Stimulated activated CD4-positive, alpha-beta T cell treated with anti-CD3 and anti-CD28 coated beads, Interleukin-4, amount 100 ng/mL, for 4 hours (primary cell): ENCODE data around the gene STAB2.

Experiments
- DNase-seq, 2 experiments: peaks; one replicate each; pipeline ENCODE4 v3.0.0-alpha.2; 2020

The STAB2 gene

DNA sequence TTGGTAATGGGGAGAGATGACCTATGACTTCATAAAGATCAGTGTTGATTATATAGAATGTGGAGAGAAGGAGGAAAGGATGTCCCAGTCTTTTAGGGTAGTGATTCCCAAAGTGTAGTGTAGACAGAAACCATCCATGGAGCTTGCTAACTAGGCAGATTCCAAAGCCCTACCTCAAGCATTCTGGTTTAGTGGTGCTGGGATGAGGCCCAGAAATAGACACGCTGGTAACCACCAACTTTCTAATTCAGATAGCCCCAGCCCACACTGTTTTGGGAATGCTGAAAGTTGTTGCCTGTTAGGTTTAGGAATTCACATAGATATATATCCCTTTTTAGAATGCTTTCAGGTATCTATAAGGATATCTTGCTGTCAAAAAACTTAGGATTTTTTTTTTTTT is 69.2 kb downstream of the STAB2 start:
- DNase-seq: no peak

DNA sequence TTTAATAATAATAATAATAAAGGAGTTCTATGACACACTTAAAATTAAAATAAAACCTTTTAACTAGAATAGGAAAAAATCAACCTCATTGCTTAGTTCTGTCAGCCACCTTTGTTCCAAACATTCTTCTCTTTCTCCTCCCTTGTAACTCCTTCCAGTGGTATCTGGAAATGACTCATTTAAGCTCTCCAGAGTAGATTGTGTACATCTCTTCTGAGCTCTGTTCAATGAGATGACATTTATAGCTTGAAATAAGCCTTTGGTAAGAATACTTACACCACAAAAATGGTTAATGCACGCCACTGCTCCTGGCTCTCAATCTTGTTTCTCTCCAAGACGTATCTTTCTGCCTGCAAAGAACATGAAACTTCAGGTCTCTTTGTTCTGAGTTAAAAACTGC is 70.3 kb downstream of the STAB2 start:
- DNase-seq: no peak

DNA sequence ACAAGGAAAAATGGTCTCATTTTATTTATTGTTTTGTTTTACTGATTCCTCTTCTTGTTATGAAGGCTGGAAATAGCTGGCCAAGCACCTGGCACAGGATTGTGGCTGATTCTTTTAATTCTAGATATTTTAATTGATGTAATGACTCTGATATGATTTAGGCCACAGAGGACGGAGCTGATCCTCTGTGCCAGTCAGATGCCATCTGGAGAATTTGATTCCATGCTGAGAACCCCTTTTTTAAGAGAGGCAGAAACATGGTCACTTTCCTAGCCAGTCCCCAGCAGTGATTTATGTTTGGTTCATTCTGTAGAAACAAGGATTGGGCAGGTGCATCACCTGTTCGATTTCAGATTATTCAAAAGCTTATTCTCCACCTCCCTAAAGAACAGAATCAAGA is 77.6 kb downstream of the STAB2 start:
- no peak for DNase-seq

DNA sequence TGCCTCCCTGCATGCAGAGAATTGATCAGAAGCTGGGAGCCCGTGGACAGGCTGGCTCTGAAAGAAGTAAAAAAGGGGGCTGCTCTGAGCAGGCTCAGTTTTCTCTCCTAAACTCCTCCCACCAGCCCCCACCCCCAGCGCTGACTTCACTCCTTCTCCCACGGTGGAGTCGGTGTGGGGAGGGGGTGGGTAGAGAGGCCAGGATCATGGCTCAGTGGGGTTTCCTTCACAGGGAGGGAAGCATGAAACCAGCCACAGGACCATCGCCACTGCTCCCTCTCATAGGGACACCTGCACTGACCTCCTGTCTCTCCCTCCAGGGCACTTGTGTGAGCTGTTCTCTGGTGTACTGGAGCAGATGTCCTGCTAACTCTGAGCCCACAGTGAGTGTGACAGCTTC is 78.9 kb downstream of the STAB2 start:
- DNase-seq: no peak

DNA sequence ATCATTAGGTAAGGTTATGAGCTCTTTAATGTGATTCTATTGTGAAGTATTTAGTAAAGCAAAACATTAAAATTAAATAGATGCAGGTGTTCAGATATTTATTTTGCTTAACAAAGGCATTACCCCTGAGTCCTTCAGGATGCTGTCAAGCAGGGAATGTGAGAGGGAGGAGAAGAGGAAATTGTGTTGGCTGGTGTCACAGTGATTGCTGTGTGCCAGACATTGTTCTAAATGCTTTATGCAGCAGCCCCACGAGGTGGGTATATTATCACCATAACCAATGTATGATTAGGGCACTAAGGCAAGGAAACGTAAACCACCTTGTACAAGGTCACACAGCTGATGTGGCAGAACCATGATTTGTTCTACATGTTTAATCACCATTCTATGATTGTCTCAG is 80.1 kb downstream of the STAB2 start:
- no peak for DNase-seq

DNA sequence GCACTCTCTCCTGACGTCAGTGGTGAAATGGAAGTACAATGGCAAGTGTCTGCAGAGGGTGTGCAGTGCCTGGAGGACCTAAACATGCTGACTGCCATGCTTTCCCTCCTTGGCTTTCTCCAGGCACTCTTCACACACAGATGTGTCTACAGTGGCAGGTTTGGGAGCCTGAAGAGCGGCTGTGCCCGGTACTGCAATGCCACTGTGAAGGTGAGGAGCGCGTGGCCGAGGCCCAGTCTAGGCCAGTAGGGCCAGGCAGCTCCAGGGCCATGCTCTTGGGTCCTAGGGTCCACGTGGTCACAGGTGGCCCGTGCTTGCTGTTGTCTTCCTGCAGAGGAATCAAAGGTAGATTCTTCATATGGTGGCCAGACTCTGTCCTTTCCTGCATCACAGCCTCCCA is 81.4 kb downstream of the STAB2 start:
- no peak for DNase-seq

DNA sequence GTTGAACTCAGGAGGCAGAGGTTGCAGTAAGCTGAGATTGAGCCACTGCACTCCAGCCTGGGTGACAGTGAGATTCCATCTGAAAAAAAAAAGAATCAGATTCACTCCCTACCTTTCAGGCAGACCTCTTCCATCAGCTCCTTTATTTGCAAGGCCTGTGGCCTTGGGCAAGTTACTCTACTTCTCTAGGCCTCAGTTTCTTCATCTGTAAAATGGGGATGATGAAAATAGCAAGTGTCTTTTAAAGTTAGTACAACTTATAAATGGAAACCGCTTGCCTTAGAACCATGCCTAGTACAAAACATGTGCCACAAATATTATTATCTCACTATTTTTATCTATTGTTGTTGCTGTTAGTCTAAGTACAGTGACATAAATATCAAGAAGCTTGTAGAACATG is 84.3 kb downstream of the STAB2 start:
- no peak for DNase-seq

DNA sequence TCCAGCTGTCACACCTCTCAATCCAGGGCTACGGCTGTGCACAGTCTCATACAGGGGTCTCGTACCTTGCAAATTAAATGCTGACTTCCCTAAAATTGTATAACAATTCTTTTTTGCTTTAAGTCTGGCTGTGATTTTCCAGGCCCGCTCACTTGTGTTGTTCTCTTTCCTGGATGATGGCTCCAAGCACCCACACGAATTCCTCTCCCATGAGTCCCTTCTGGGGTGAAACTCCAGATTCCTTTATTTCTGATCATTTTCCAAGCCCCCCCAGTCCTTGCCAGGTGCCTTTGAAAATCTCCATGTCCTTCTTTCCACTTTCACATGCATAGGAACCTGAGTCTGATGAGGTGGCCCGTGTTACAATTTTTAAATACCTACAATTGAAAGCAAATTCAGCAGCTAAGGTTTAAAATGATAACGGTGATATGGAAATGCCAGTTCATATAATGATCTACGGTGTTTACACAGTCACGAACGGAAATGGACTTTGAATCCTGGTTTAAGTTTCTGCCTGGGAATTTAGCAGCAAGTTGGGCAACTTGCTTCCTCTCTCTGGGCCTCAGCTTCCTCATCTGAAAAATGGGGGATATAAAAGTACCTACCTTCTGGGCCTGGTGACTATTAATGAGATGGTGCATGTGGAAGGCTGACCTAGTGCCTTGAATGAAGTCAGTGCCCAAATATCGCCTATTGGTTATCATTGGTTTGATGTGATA is 85.5 kb downstream of the STAB2 start:
- no peak for DNase-seq

DNA sequence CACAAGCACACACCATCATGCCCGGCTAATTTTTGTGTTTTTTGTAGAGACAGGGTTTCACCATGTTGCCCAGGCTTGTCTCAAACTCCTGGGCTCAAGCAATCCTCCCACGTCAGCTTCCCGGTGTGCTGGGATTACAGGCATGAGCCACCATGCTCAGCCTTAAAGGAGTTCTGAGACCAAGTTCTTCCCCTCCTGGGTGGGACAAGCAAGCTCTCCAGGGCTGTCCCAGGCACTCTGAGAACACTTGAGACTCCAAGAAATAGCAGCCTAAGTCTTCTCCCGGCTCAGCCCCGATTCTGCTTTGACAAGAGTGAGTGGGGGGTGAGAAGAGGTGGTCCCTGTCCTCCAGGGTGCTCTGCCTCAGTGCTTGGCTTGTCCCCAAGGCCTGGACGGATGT is 86.4 kb downstream of the STAB2 start:
- DNase-seq: no peak

DNA sequence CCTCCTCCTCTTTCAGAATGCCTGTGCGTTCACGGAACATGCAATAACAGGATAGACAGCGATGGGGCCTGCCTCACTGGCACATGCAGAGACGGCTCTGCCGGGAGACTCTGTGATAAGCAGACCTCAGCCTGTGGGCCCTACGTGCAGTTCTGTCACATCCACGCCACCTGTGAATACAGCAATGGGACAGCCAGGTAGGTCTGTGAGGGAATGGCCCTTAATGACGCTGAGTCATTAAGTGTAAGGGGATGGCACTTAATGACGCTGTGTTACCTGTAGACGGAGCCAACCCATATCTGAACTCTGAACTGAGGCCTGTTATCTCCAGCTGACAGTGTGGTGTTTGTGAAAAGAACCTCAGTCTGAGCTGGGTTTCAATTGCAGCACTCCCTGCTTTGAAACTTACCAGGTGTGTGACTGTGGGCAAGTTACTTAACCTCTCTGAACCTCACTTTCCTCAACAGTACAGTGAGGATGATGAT is 86.9 kb downstream of the STAB2 start:
- DNase-seq: no peak

DNA sequence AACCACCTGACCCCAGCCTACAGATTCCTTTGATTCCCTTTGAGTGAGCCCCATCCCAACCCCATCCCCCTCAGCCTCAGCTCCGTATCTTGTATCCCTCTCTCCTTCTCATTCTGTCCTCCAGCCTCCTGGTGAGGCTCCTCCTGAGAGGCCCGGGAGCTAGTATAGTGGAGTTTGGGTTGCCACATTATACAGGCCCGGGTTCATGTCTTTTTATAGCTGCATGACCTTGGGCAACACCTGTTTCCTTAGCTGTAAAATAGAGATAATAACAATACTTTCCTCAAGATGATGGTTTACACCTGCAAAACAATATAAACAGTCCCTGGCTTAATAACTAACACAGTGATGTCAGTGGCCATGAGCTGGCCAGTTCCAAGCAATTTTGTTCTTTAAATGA is 89.8 kb downstream of the STAB2 start:
- DNase-seq: no peak

DNA sequence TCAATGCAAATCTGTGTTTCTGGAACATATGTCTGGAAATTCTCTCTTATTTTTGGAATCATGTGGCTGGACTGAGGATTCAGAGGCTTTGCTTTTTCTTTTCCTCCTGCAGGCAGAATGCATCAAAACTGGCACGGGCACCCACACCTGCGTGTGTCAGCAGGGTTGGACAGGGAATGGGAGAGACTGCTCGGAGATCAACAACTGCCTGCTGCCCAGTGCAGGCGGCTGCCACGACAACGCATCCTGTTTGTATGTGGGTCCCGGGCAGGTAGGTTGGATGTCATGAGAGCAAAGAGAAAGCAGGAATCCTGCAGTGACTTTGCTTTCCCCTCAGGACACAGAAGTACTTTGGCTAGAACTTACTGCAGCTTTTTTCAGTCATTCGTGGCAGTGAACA is 90.3 kb downstream of the STAB2 start:
- DNase-seq: no peak

DNA sequence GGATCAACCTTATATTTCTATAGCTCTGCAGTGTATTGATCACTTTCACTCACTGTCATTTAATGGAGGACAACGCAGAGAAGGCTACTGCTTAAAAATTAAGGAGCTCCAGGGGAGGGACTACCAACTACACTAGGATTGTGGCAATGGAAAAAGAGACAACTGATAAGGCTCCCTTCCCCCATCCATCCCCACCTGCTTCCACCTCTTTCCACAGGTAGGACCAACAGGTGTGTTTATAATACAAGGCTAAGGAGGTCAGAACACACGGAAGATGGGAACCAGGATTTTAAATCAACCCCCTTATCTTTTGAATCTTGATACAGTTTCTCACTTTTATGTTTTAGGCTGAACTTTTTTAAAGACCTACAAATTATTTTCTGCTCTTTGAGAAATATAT is 90.8 kb downstream of the STAB2 start:
- no peak for DNase-seq

DNA sequence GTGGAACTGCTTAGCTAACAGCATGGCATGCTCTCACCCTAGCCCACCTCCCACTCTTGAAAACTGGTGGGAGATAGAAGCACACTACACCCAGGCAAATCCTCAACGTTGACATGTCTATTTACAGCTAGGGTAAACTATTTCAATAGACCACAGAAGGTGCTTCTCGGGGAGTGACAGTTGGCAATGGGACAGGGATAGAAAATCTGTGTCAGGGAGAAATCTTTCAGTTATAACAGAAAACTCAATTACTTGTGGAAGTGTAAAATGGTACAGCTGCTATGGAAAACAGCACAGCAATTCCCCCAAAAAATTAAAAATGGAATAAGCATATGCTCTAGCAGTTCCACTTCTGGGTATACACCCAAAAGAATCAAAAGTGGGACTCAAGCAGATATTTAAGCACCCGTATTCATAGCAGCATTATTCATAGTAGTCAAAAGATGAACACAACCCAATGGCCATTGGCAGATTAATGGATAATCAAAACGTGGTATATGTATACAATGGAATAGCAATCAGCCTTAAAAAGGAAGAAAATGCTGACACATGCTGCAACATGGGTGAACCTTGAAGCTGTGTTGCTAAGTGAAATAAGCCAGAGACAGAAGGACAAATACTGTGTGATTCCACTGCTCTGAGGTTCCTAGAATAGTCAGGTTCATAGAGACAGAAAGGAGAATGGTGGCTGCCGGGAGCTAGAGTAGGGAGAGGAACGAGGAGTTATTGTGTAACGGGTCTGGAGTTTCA is 92.5 kb downstream of the STAB2 start:
- no peak for DNase-seq

DNA sequence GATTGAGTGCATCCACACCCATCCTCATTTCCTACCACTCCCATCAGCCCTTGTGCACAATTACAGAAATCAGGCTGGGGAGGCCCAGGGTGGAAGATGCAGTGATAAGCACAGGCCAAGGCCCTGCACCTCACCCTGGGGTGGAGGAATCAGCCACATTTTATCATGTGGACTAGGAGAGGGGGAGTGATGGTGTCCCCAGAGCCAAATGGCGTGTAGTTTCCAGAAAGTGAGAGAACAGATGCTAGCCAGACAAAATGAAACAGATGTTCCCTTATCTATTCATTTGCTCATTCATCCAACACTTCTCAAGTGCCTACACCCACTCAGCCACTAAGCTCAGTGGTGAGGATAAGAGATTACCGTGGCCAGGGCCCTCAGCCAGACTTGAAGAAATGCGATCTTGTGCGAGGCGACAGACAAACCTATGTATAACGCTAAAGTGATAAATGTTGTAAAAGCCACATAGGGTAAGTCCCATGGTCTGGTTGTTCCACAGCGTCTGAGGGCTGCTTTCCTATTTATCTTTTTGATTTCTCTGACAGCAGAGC is 93.6 kb downstream of the STAB2 start:
- DNase-seq: no peak

DNA sequence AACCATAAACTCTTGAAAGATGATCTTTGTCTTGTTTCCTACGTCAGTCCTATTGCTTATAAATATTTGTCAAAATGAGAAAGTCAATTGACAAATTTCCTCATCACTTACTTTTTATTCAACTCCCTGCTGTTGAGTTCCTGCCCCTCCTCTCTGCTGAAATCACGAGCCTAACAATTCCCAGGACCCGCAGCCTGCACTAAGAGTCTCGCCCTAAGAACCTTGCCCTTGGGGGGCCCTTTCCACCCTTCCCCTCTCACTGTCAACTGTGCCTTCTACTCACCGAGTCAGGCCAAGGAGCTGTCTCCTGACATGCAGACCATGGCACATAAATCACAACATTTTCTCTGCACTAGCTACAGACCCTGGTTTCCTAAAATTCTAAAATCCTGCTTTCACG is 99.0 kb downstream of the STAB2 start:
- no peak for DNase-seq

DNA sequence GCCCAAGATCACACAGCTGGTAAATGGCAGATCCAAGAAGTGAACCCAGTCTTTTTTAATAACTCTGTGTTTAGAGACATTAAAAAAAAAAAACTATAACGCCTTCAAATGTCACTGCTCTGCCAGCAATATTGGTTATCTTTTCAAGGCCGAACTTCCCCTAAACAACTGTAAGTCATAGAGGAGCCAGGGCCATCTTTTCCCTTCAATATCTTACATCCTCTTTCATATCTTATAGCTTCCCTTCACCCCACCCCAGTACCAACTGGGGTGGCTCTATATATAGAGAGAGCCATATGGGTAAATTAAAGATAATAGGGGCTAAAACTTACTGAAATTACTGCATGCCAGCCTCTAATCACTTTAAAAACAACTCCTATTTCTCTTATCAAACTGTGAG is 100.2 kb downstream of the STAB2 start:
- no peak for DNase-seq

DNA sequence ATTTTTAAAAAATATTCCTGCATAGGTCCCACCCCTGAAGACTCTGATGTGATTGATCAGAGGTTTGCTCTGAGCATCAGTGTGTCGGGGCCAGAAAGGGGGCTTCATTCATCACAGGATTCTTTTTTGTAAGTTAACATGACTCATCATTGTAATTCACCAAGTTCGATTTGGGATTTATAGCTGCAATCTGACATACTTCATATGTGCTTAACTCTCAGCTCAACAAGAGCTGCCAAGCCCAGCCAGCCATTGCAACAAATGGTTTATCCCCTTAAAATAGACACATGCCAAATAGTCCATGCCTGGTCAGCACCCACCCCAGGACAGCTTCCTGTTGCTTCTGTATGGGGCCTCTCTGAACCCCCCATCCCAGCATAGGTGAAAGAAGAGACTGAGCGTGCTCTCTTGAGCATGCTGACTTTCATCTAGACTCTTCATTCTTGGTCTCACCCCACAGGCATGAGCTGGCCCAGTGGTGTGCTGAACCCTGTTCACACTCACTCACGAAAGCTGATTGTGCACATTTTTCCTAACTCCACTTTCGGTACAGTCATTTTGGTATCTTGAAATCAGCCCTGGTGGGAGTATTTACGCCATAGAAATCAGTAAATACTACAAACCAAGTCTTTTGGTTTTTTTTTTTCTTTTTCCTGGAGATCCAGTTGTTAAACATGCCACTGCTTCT is 101.4 kb downstream of the STAB2 start:
- no peak for DNase-seq

DNA sequence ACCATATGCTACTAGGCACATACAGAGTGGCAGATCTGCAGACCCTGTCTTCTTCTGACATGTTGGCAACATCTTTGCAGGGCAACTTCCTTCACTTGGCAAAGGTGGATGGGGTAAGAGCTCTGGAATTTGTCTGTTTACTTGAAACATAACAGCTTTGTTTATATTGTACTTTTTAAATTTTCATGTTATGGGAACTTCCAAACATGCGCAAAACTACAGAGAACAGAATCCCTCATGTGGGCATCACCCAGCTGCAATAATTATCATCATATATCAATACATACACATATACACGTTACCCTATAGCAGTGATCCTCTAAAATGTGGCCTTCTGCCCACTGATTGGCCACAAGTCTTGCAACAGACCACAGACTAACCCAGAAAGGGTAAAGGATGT is 103.4 kb downstream of the STAB2 start:
- no peak for DNase-seq

DNA sequence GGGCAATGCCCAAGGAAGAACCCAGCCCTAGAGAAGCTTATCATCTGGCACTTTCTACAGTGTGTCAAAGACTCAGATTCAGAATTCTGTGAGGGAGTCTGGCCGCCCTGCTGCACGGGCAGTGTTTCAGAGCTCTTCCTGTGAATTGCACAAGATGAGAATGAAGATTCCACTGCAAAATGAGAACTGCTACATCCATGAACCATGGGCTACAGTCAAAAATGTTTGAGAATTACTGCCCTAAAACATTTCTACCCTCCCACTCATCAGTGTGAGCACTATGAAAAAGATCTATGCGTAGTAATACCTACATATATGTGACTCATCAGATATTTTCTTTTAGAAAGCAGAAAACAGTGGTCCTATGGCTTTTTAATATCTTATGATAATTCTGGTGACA is 104.0 kb downstream of the STAB2 start:
- DNase-seq: no peak

DNA sequence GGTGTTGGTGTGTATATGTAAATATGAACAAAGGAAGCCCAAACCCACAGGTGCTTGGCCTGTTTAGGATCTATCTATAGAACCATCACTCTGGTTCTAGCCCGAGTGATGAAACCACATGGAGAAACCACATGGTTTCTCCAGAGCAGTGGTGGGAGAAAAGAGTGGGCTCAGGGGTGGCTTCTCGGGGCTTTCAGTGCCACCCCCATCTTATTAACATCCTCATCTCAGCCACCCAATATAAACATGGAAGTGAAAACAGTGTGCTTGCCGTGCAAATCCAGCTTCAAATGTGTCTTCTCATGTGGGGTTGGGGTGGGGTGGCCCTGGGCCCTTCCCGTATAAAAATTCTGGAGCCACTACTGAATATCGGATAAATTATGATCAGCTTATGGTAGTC is 109.0 kb downstream of the STAB2 start:
- no peak for DNase-seq

DNA sequence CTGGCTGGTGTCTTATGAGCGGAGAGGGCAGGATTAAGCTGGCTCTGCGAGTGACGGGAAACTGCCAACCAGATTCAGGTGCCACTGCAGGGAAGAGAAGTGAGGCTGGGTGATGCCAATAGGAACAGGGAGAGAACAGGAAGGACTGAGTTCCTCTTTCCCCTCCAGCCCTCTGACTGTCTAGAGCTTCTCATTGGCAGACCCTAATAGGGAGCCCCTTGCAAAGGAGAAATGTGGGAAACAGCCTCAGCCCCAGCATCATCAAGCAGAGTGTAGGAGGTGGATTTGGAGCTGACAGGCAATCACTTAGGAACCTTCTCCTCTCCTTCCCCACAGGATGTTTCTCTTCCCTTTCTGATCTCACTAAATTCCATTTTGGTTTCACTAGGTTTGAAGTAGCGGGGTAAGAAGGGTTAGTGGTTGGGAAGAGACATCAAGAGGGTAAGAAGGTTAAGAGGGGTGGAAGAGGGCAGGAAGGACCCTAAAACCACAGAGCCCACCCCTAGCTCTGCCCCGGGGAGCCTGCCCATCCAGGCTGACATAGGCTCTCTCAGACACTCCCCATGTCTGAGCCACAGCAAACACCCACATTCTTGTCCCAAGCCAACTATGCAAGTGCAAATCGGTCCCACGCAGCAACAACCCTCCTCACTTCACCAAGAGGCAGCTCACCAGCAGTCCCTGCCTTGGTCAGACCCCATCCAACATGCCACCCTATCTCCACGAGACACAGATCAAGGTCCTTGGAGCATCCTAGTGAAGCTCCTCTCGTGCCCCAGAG is 111.1 kb downstream of the STAB2 start:
- no peak for DNase-seq
